IMR-90 (cell line): ENCODE results near the gene TCF7L1. TPM values are rescaled to one million over a fixed set of nuclear protein-coding genes. Genes with fewer than 3 reads are reported as not detected.
A peak's percentile ranks its signal among the peaks of the same experiment; 100 is the strongest.

Experiments used
- ATAC-seq: fragments of 200-7000 bp; cut with Tn5 transposase; 2 replicates; pipeline ENCODE4 v1.9.1; 2020; ENCODE audit warnings: low read depth, mild to moderate bottlenecking, moderate library complexity
- BruUV-seq: library from RNA; stranded (reverse); fragments of 400-500 nt; replicated peaks from 2 replicates; lab custom pipeline; 2021; lab: Mats Ljungman, UMichigan
- CTCF ChIA-PET: fragments of 300-600 bp; formaldehyde crosslinking; extraction: SDS; loops from one replicate; lab custom pipeline; 2021; ENCODE audit warnings: antibody characterized with exemption; lab: Yijun Ruan, JAX
- POLR2A ChIA-PET: fragments of 300-600 bp; sonication (Branson Sonifier 250); formaldehyde crosslinking; loops from one replicate; lab custom pipeline; 2022; ENCODE audit warnings: antibody characterized with exemption; ENCODE audit not compliant: unreplicated experiment; lab: Charles Lee
- DNase-seq: peaks from one replicate; pipeline ENCODE4 v3.0.0; 2013
- H2AFZ ChIP-seq: replicated peaks from 2 replicates; pipeline ENCODE3; 2013; ENCODE audit warnings: low read length, mild to moderate bottlenecking; ENCODE audit not compliant: poor library complexity
- H2AK5ac ChIP-seq: 2 replicates; pipeline ENCODE4 v1.6.1; 2013; ENCODE audit warnings: low read depth, low read length, inconsistent platforms
- H2AK9ac ChIP-seq: replicated peaks from 2 replicates; pipeline ENCODE3; 2013; ENCODE audit warnings: mild to moderate bottlenecking, low read depth, low read length, moderate library complexity; ENCODE audit not compliant: poor library complexity
- H2BK120ac ChIP-seq: 2 replicates; pipeline ENCODE4 v1.6.1; 2013; ENCODE audit warnings: low read depth, low read length, inconsistent platforms
- H2BK15ac ChIP-seq: 3 replicates; pipeline ENCODE4 v1.6.1; 2013; ENCODE audit warnings: low read depth, low read length, inconsistent platforms
- H2BK20ac ChIP-seq: 2 replicates; pipeline ENCODE4 v1.6.1; 2013; ENCODE audit warnings: low read depth, mild to moderate bottlenecking, inconsistent platforms, low read length, moderate library complexity
- H2BK5ac ChIP-seq: 2 replicates; pipeline ENCODE4 v1.6.1; 2013; ENCODE audit warnings: mild to moderate bottlenecking, low read depth, low read length, inconsistent platforms; ENCODE audit not compliant: poor library complexity, severe bottlenecking
- H3K14ac ChIP-seq: replicated peaks from 2 replicates; pipeline ENCODE4 v1.6.1; 2013; ENCODE audit warnings: low read depth, low read length, inconsistent platforms
- H3K18ac ChIP-seq: 2 replicates; pipeline ENCODE4 v1.6.1; 2013; ENCODE audit warnings: low read depth, low read length, control low read depth
- H3K23ac ChIP-seq: 2 replicates; pipeline ENCODE4 v1.6.1; 2013; ENCODE audit warnings: low read depth, low read length, inconsistent platforms
- H3K27ac ChIP-seq: 2 replicates; pipeline ENCODE4 v1.5.1; 2013; ENCODE audit warnings: mild to moderate bottlenecking, control low read depth, low read length; ENCODE audit not compliant: insufficient read depth
- H3K27me3 ChIP-seq: 2 replicates; pipeline ENCODE4 v1.6.1; 2013; ENCODE audit warnings: low read length; ENCODE audit not compliant: control insufficient read depth, insufficient read depth
- H3K36me3 ChIP-seq: 2 replicates; pipeline ENCODE4 v1.6.1; 2013; ENCODE audit warnings: low read length, mixed read lengths; ENCODE audit not compliant: control insufficient read depth, insufficient read depth
- H3K4ac ChIP-seq: 2 replicates; pipeline ENCODE4 v1.6.1; 2013; ENCODE audit warnings: low read depth, low read length, inconsistent platforms
- H3K4me1 ChIP-seq: 2 replicates; pipeline ENCODE4 v1.6.1; 2013; ENCODE audit warnings: low read length, mixed read lengths; ENCODE audit not compliant: control insufficient read depth, insufficient read depth
- H3K4me2 ChIP-seq: 2 replicates; pipeline ENCODE4 v1.6.1; 2013; ENCODE audit warnings: low read depth, mild to moderate bottlenecking, control low read depth, low read length, moderate library complexity
- H3K4me3 ChIP-seq: 2 replicates; pipeline ENCODE4 v1.5.1; 2013; ENCODE audit warnings: low read depth, mild to moderate bottlenecking, control low read depth, low read length, moderate library complexity; ENCODE audit not compliant: insufficient read depth
- H3K56ac ChIP-seq: 2 replicates; pipeline ENCODE4 v1.6.1; 2013; ENCODE audit warnings: low read length, inconsistent platforms; ENCODE audit not compliant: insufficient read depth; ENCODE audit errors: extremely low read depth
- H3K79me1 ChIP-seq, 2 experiments: 2 replicates each; pipeline ENCODE4 v1.6.1; 2013; ENCODE audit warnings: low read length in 2 of 2, inconsistent platforms in 1 of 2, low read depth in 1 of 2
- H3K9ac ChIP-seq: 2 replicates; pipeline ENCODE4 v1.6.1; 2013; ENCODE audit warnings: low read depth, low read length, control low read depth
- H3K9me1 ChIP-seq: 2 replicates; pipeline ENCODE4 v1.6.1; 2013; ENCODE audit warnings: low read length, inconsistent platforms; ENCODE audit not compliant: insufficient read depth
- H3K9me3 ChIP-seq: 2 replicates; pipeline ENCODE4 v1.6.1; 2013; ENCODE audit warnings: low read length; ENCODE audit not compliant: control insufficient read depth, insufficient read depth
- H4K20me1 ChIP-seq: 2 replicates; pipeline ENCODE4 v1.6.1; 2013; ENCODE audit warnings: low read length, inconsistent platforms; ENCODE audit not compliant: insufficient read depth
- H4K5ac ChIP-seq: 2 replicates; pipeline ENCODE4 v1.6.1; 2013; ENCODE audit warnings: mild to moderate bottlenecking, low read depth, low read length, control low read depth
- H4K8ac ChIP-seq, 2 experiments: 2 replicates each; pipeline ENCODE4 v1.6.1; 2013; ENCODE audit warnings: low read depth in 2 of 2, low read length in 2 of 2, control low read depth in 1 of 2, inconsistent platforms in 1 of 2
- H4K91ac ChIP-seq: 2 replicates; pipeline ENCODE4 v1.6.1; 2013; ENCODE audit warnings: low read depth, low read length, inconsistent platforms; ENCODE audit not compliant: insufficient read depth
- FOS ChIP-seq: fragments of 150-350 bp; IDR thresholded peaks from 2 replicates; pipeline ENCODE4 v1.6.1; 2016; ENCODE audit warnings: low read depth, low read length
- MAZ ChIP-seq: IDR thresholded peaks from 2 replicates; pipeline ENCODE4 v1.6.1; 2012; ENCODE audit warnings: low read depth, mild to moderate bottlenecking, low read length, improper control_type of control experiment, moderate library complexity, borderline replicate concordance
- MXI1 ChIP-seq: IDR thresholded peaks from 2 replicates; pipeline ENCODE4 v1.6.1; 2012; ENCODE audit warnings: low read depth, mild to moderate bottlenecking, low read length, moderate library complexity, borderline replicate concordance
- RAD21 ChIP-seq: IDR thresholded peaks from 2 replicates; pipeline ENCODE4 v1.6.1; 2012; ENCODE audit warnings: low read length, improper control_type of control experiment
- RCOR1 ChIP-seq: IDR thresholded peaks from 2 replicates; pipeline ENCODE4 v1.6.1; 2012; ENCODE audit warnings: mild to moderate bottlenecking, low read length, improper control_type of control experiment; ENCODE audit not compliant: insufficient replicate concordance
- RFX5 ChIP-seq: IDR thresholded peaks from 2 replicates; pipeline ENCODE4 v1.8.0; 2012; ENCODE audit warnings: low read depth, mild to moderate bottlenecking, low read length, moderate library complexity
- WGBS, 2 experiments: methylation state at CpG; one replicate each; pipeline versions ENCODE4 v1.1.5 to v1.1.7; 2013; ENCODE audit warnings: missing lambda C conversion rate in 2 of 2; ENCODE audit not compliant: insufficient read length in 1 of 2; ENCODE audit errors: extremely low coverage in 2 of 2; 5-methylcytosine and 5-hydroxymethylcytosine counted together
- dilution Hi-C: fragments of 300-500 bp; cut with HindIII; formaldehyde crosslinking; loops from one replicate; pipeline ENCODE4 v1.14.3; 2018; ENCODE audit warnings: low sequenced_read_pairs; ENCODE audit not compliant: unreplicated experiment
- in situ Hi-C: fragments of 300-500 bp; cut with MboI; formaldehyde crosslinking; loops from 3 replicates; pipeline ENCODE4 v1.14.3; 2019; ENCODE audit warnings: low sequenced_read_pairs, inconsistent platforms, mixed read lengths
- intact Hi-C: fragments of 100-400 bp; cut with micrococcal nuclease; formaldehyde crosslinking; loops from 2 replicates; pipeline ENCODE4 v1.10.0; 2022
- polyA plus RNA-seq, 3 experiments: library from polyadenylated mRNA; depleted of rRNA; stranded (reverse); fragments of >200 nt; gene quantifications; 2 replicates each; pipeline ENCODE4 v1.2.3, GENCODE V29; 2012; ENCODE audit warnings: low replicate concordance in 1 of 3
- total RNA-seq: library from RNA; depleted of rRNA; stranded (reverse); fragments of >200 nt; gene quantifications from 2 replicates; pipeline ENCODE4 v1.2.3, GENCODE V29; 2012
- TF ChIP-seq, protein P1 (sequence below): fragments of 150-350 bp; IDR thresholded peaks from 2 replicates; pipeline ENCODE4 v1.6.1; 2016; ENCODE audit warnings: low read depth, mild to moderate bottlenecking, low read length, moderate library complexity, borderline replicate concordance

Gene TCF7L1
- total and polyA plus RNA-seq, 2 of the 4 experiments (the other 2 are of a cell fraction), result 0.72 to 11.1 TPM

GRCh38 chr2:85255813-85256594, 122.8 kb downstream of the TCF7L1 start:
- 36% methylated on average over 3 of the region's 23 CpGs; no CpG with 5 or more reads in 1 of the 2 experiments for WGBS, 2 experiments
- H2BK20ac ChIP-seq, result peak overlapping the region; percentile 92
- ATAC-seq (peak; percentile 83), DNase-seq (peak; percentile 80)
- H2AK9ac ChIP-seq, result peak overlapping the region; percentile 71
- peaks cover 17% of the 10 kb centered on the region for H3K9me1 ChIP-seq
- dilution Hi-C loops (no loop called here), intact Hi-C loops (no loop called here), in situ Hi-C loops (no loop called here)
- peak overlapping the region; percentile 82; the same call in 1 of the 2 replicates for H3K56ac ChIP-seq
- H3K27me3 ChIP-seq, result no peaks in the 10 kb centered on the region
- peak overlapping the region; percentile 37 for H3K18ac ChIP-seq
- peak overlapping the region; percentile 15 for H3K4me3 ChIP-seq
- ChIA-PET POLR2A (interaction anchor here (0.7 kb wide), 1 partner anchor 29 kb away, joined by 4 read pairs; no protein-coding TSS in a partner anchor), CTCF (interaction anchor here (0.9 to 1.5 kb wide), 2 partner anchors 28 to 124 kb away, joined by 3 read pairs; no protein-coding TSS in a partner anchor)
- peak overlapping the region; percentile 89 for H2AK5ac ChIP-seq
- TF ChIP-seq RAD21, result 0 out of 2 replicates have a peak, but pooled peaks have one; percentile 10
- TF ChIP-seq, protein P1, sequence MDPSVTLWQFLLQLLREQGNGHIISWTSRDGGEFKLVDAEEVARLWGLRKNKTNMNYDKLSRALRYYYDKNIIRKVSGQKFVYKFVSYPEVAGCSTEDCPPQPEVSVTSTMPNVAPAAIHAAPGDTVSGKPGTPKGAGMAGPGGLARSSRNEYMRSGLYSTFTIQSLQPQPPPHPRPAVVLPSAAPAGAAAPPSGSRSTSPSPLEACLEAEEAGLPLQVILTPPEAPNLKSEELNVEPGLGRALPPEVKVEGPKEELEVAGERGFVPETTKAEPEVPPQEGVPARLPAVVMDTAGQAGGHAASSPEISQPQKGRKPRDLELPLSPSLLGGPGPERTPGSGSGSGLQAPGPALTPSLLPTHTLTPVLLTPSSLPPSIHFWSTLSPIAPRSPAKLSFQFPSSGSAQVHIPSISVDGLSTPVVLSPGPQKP, result no peak
- no peak for TF ChIP-seq FOS
- TF ChIP-seq RFX5, result no peak
- peak; percentile 57; the same call in 1 of the 2 replicates for TF ChIP-seq MXI1
- TF ChIP-seq RCOR1, result peak; percentile 20
- TF ChIP-seq MAZ, result peak; percentile 81
- H3K14ac ChIP-seq, result peak overlapping the region; percentile 61
- no TSS peak for BruUV-seq
- peaks cover 43% of the 10 kb centered on the region for H3K4me1 ChIP-seq
- H3K4me2 ChIP-seq, result peak overlapping the region; percentile 66
- H2AFZ ChIP-seq, result peak overlapping the region; percentile 88
- H4K8ac ChIP-seq, result peak overlapping the region; percentile 43 to 82
- peak overlapping the region; percentile 96 for H4K91ac ChIP-seq
- peak overlapping the region; percentile 37; the same call in 2 of the 3 replicates for H2BK15ac ChIP-seq
- no peaks in the 10 kb centered on the region for H3K9me3 ChIP-seq
- no peaks in the 10 kb centered on the region for H4K20me1 ChIP-seq
- peak overlapping the region; percentile 43 for H2BK5ac ChIP-seq
- H3K27ac ChIP-seq, result peak overlapping the region; percentile 56
- H3K4ac ChIP-seq, result peak overlapping the region; percentile 90
- H2BK120ac ChIP-seq, result peak overlapping the region; percentile 95
- H4K5ac ChIP-seq, result peak overlapping the region; percentile 14
- H3K9ac ChIP-seq, result peak overlapping the region; percentile 42
- H3K79me1 ChIP-seq, result peaks cover 19 to 87% of the 10 kb centered on the region in 2 experiments
- H3K36me3 ChIP-seq, result no peaks in the 10 kb centered on the region
- peak overlapping the region; percentile 55 for H3K23ac ChIP-seq
